ENCODE measurements around the gene SULT1A1.
"Not testable (repeated sequence)": the region's sequence is repeated elsewhere in the genome, so short reads cannot be mapped to it uniquely, and the experiment has no call there.

Gene SULT1A1

GRCh38 chr16:28597692-28598261 lies 12.1 kb downstream of the SULT1A1 start:
- no peak for DNase-seq (ENCODE audit: low read depth)
- no peak overlapping the region for H3K4me3 ChIP-seq (ENCODE audit: low read length)
- peak; percentile 48 for TF ChIP-seq CTCF (conservative IDR thresholded peaks at IDR 0.05; ENCODE audit: low read depth, low read length)

- TF ChIP-seq CTCF (conservative IDR thresholded peaks at IDR 0.05; ENCODE audit: low read depth, low read length), result no peak
- no peak within 1 kb of the TSS for H3K4me3 ChIP-seq (ENCODE audit: low read length)
- DNase-seq (ENCODE audit: low read depth), result no peak
Observed at GRCh38 chr16:28596840-28597691, 12.8 kb downstream of the SULT1A1 start, which contains the start of gene SULT1A2. Gene SULT1A2 (minus strand): TSS chr16:28597050. CDS start chr16:28595930, 1,120 bp downstream.

- DNase-seq (ENCODE audit: low read depth), result no peak
- no peak for TF ChIP-seq CTCF (conservative IDR thresholded peaks at IDR 0.05; ENCODE audit: low read depth, low read length)
- no peak overlapping the region for H3K4me3 ChIP-seq (ENCODE audit: low read length)
Observed at GRCh38 chr16:28596115-28596630, 13.7 kb downstream of the SULT1A1 start.

GRCh38 chr16:28595451-28595850 lies 14.4 kb downstream of the SULT1A1 start:
- DNase-seq (ENCODE audit: low read depth), result not testable (repeated sequence)

GRCh38 chr16:28592979-28593553 lies 16.8 kb downstream of the SULT1A1 start:
- no peak for TF ChIP-seq CTCF (conservative IDR thresholded peaks at IDR 0.05; ENCODE audit: low read depth, low read length)
- no peak overlapping the region for H3K4me3 ChIP-seq (ENCODE audit: low read length)
- DNase-seq (ENCODE audit: low read depth), result no peak

More at GRCh38 chr16:28595451-28595850, 14.4 kb downstream of the SULT1A1 start:
- H3K4me3 ChIP-seq (ENCODE audit: low read length), result not testable (repeated sequence)

- no peak for TF ChIP-seq CTCF (conservative IDR thresholded peaks at IDR 0.05; ENCODE audit: low read depth, low read length)
- no peak overlapping the region for H3K4me3 ChIP-seq (ENCODE audit: low read length)
- no peak for DNase-seq (ENCODE audit: low read depth)
Observed at GRCh38 chr16:28592511-28592910, 17.3 kb downstream of the SULT1A1 start.

GRCh38 chr16:28591355-28591754 lies 18.5 kb downstream of the SULT1A1 start:
- no peak for TF ChIP-seq CTCF (conservative IDR thresholded peaks at IDR 0.05; ENCODE audit: low read depth, low read length)
- no peak overlapping the region for H3K4me3 ChIP-seq (ENCODE audit: low read length)
- no peak for DNase-seq (ENCODE audit: low read depth)

All from retinal pigment epithelial cell (primary cell).